ENCODE measurements around the gene SERPIND1. TPM values are rescaled to one million over a fixed set of nuclear protein-coding genes. Genes with fewer than 3 reads are reported as not detected.

Gene SERPIND1
- total and polyA plus RNA-seq, 9 donors, result 0.22 to 5.0 (median 1.1) TPM

- H3K27ac ChIP-seq, result no peak overlapping the region
- TF ChIP-seq EP300 (IDR thresholded peaks at IDR 0.05) (no peak), CTCF (IDR thresholded peaks at IDR 0.05) (no peak), POLR2A (IDR thresholded peaks at IDR 0.05) (no peak)
- no peaks in the 10 kb centered on the region for H3K36me3 ChIP-seq
- WGBS, 3 donors, result 78 to 91% (median 88%) methylated on average over 4 of the region's 4 CpGs
- intact Hi-C loops (cut with DNase I), result no loop called here
- no peaks in the 10 kb centered on the region for H3K9me3 ChIP-seq
- H3K4me1 ChIP-seq (ENCODE audit: insufficient read depth), result no peaks in the 10 kb centered on the region
- no peak overlapping the region for H3K4me3 ChIP-seq
- DNase-seq, result no peak
- H3K27me3 ChIP-seq, result no peaks in the 10 kb centered on the region
Observed at GRCh38 chr22:20808844-20809243, 34.9 kb downstream of the SERPIND1 start.

- Histone ChIP-seq H3K4me3 (no peak overlapping the region), H3K36me3 (no peaks in the 10 kb centered on the region), H3K27ac (no peak overlapping the region), H3K9me3 (no peaks in the 10 kb centered on the region), H3K4me1 (ENCODE audit: insufficient read depth) (no peaks in the 10 kb centered on the region), H3K27me3 (no peaks in the 10 kb centered on the region)
- WGBS, 3 donors, result 90 to 96% (median 93%) methylated on average over 6 of the region's 6 CpGs
- intact Hi-C loops (cut with DNase I), result no loop called here
- no peak for DNase-seq
- TF ChIP-seq CTCF (IDR thresholded peaks at IDR 0.05), result no peak
- no peak for TF ChIP-seq EP300 (IDR thresholded peaks at IDR 0.05)
- no peak for TF ChIP-seq POLR2A (IDR thresholded peaks at IDR 0.05)
Observed at GRCh38 chr22:20809538-20810185, 35.7 kb downstream of the SERPIND1 start.

- 87 to 92% (median 91%) methylated on average over 9 of the region's 9 CpGs for WGBS, 3 donors
- TF ChIP-seq EP300 (IDR thresholded peaks at IDR 0.05), result no peak
- Histone ChIP-seq H3K4me1 (ENCODE audit: insufficient read depth) (no peaks in the 10 kb centered on the region), H3K27ac (no peak overlapping the region), H3K27me3 (no peaks in the 10 kb centered on the region), H3K36me3 (no peaks in the 10 kb centered on the region), H3K9me3 (no peaks in the 10 kb centered on the region), H3K4me3 (no peak overlapping the region)
- intact Hi-C loops (cut with DNase I), result no loop called here
- DNase-seq, result no peak
Observed at GRCh38 chr22:20810645-20811044, 36.7 kb downstream of the SERPIND1 start.

DNA sequence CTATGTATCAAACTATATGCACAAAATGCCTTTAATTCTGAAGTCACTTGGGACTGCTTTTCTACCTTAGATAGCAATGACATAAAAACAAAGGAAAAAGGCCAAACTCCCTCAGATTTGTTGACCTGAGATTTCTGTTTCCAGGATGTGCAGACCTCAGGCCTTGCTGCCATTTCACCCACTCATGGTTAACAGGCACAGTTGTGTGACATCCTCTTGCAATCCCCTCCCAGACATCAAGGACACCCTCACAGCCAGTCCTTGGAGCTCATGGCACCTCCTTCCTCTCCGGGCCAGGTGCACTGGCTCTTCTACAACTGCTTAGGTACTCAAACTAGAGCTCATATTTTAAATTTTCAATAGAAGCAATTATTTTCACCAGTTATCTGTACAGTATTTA, 37.3 kb downstream of the SERPIND1 start:
- Histone ChIP-seq H3K27ac (no peak overlapping the region), H3K4me1 (ENCODE audit: insufficient read depth) (no peaks in the 10 kb centered on the region), H3K9me3 (no peaks in the 10 kb centered on the region), H3K27me3 (no peaks in the 10 kb centered on the region), H3K36me3 (no peaks in the 10 kb centered on the region), H3K4me3 (no peak overlapping the region)
- intact Hi-C loops (cut with DNase I), result no loop called here
- WGBS, 3 donors, result 92 to 100% (median 93%) methylated on average over 1 of the region's 1 CpG
- no peak for TF ChIP-seq EP300 (IDR thresholded peaks at IDR 0.05)
- no peak for TF ChIP-seq POLR2A (IDR thresholded peaks at IDR 0.05)
- TF ChIP-seq CTCF (IDR thresholded peaks at IDR 0.05), result no peak
- DNase-seq, result no peak

- Histone ChIP-seq H3K36me3 (no peaks in the 10 kb centered on the region), H3K27ac (no peak overlapping the region), H3K4me3 (no peak overlapping the region), H3K27me3 (no peaks in the 10 kb centered on the region), H3K9me3 (no peaks in the 10 kb centered on the region), H3K4me1 (ENCODE audit: insufficient read depth) (no peaks in the 10 kb centered on the region)
- TF ChIP-seq EP300 (IDR thresholded peaks at IDR 0.05), result no peak
- no peak for TF ChIP-seq POLR2A (IDR thresholded peaks at IDR 0.05)
- no peak for TF ChIP-seq CTCF (IDR thresholded peaks at IDR 0.05)
- WGBS, 3 donors, result 92 to 99% (median 95%) methylated on average over 5 of the region's 5 CpGs
- intact Hi-C loops (cut with DNase I), result no loop called here
- no peak for DNase-seq
Observed at GRCh38 chr22:20811971-20812660, 38.2 kb downstream of the SERPIND1 start.
